HG02840 (cell line): ENCODE results near the gene ITGA2.

Experiments
- ATAC-seq: cut with Tn5 transposase; IDR thresholded peaks from one replicate; pipeline ENCODE4 v1.9.1; 2021; ENCODE audit warnings: mild to moderate bottlenecking, moderate library complexity, moderate number of reproducible peaks; ENCODE audit not compliant: unreplicated experiment, low FRiP score

ITGA2 gene

GRCh38 chr5:53130266-53130665 is 141.1 kb downstream of the ITGA2 start:
- ATAC-seq: no peak

DNA sequence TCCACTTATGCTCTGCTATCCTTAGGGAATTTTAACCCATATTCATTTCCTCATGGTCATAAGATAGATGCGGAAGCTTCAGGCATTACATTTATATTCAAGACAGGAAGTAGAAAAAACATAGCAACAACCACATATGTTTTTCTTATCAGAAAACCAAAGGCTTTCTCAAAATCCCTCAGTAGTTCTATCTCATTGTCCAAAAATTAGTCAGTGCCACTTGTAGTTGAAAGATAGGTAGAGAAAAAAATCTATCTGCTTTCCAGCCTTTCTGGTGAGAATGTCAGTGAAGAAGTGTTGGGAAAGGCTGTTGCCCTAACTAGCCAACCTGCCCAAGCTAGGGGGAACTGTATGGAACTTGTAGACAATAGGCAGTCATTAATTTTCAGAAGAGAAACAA is 143.9 kb downstream of the ITGA2 start:
- ATAC-seq: no peak
